Esophagus (tissue), 2 donors: Measurements from ENCODE around the gene RTL3. TPM values are rescaled to one million over a fixed set of nuclear protein-coding genes. Genes with fewer than 3 reads are reported as not detected.
"Not testable (repeated sequence)": the region's sequence is repeated elsewhere in the genome, so short reads cannot be mapped to it uniquely, and the experiment has no call there.

Experiments
- H3K27ac ChIP-seq, 2 donors: one replicate each; pipeline ENCODE4 v1.5.1; 2013; ENCODE audit warnings: low read depth in 2 of 2, mild to moderate bottlenecking in 2 of 2, inconsistent platforms in 1 of 2, low read length in 1 of 2, moderate library complexity in 1 of 2
- H3K27me3 ChIP-seq, 2 donors: one replicate each; pipeline ENCODE4 v1.6.1; 2013; ENCODE audit warnings: low read length in 2 of 2, control low read depth in 1 of 2, mild to moderate bottlenecking in 1 of 2; ENCODE audit not compliant: insufficient read depth in 2 of 2, control insufficient read depth in 1 of 2
- H3K36me3 ChIP-seq, 2 donors: one replicate each; pipeline ENCODE4 v1.6.1; 2013; ENCODE audit warnings: low read length in 1 of 2; ENCODE audit not compliant: control insufficient read depth in 2 of 2, insufficient read depth in 2 of 2
- H3K4me1 ChIP-seq, 2 donors: one replicate each; pipeline ENCODE4 v1.6.1; 2013; ENCODE audit warnings: low read length in 1 of 2; ENCODE audit not compliant: control insufficient read depth in 2 of 2, insufficient read depth in 2 of 2
- H3K4me3 ChIP-seq, 2 donors: one replicate each; pipeline ENCODE4 v1.5.1; 2013; ENCODE audit warnings: low read length in 2 of 2, mild to moderate bottlenecking in 2 of 2, low read depth in 1 of 2, moderate library complexity in 1 of 2
- H3K9me3 ChIP-seq, 2 donors: one replicate each; pipeline ENCODE4 v1.6.1; 2013; ENCODE audit warnings: mild to moderate bottlenecking in 2 of 2, low read depth in 1 of 2, low read length in 1 of 2, moderate library complexity in 1 of 2; ENCODE audit not compliant: control insufficient read depth in 2 of 2, insufficient read depth in 1 of 2
- WGBS, 2 donors: extraction: QIAGEN DNeasy Blood & Tissue Kit; methylation state at CpG; one replicate each; pipeline ENCODE4 v1.1.7; 2013; 5-methylcytosine and 5-hydroxymethylcytosine counted together
- polyA plus RNA-seq, 2 donors: library from polyadenylated mRNA; stranded (reverse); fragments of 200-250 nt; gene quantifications; one replicate each; pipeline ENCODE4 v1.2.3, GENCODE V29; 2013
- donor health status: healthy with polysubstance abuse.
- donor health status: Bipolar disorder and iron deficiency.

RTL3 gene
- polyA plus RNA-seq, 2 donors, result 0.04 TPM; not detected in 1

GRCh38 chrX:78659955-78660354 is 827 bp upstream of the RTL3 start:
- Histone ChIP-seq H3K9me3 (no peaks in the 10 kb centered on the region), H3K27ac (no peak overlapping the region), H3K4me3 (no peak overlapping the region), H3K27me3 (no peaks in the 10 kb centered on the region), H3K36me3 (no peaks in the 10 kb centered on the region), H3K4me1 (no peaks in the 10 kb centered on the region)
- 54 to 79% methylated on average over 2 of the region's 2 CpGs for WGBS, 2 donors

- Histone ChIP-seq H3K4me1 (no peaks in the 10 kb centered on the region), H3K27ac (no peak overlapping the region), H3K36me3 (no peaks in the 10 kb centered on the region), H3K27me3 (no peaks in the 10 kb centered on the region), H3K4me3 (no peak overlapping the region), H3K9me3 (no peaks in the 10 kb centered on the region)
- 79 to 82% methylated on average over 6 of the region's 6 CpGs for WGBS, 2 donors
These were observed 714 bp downstream of the RTL3 start for GRCh38 chrX:78658414-78658813.

GRCh38 chrX:78655642-78656041 is 3.5 kb downstream of the RTL3 start:
- H3K4me1 ChIP-seq, result no peaks in the 10 kb centered on the region
- H3K9me3 ChIP-seq, result no peaks in the 10 kb centered on the region
- no peak overlapping the region for H3K27ac ChIP-seq
- H3K27me3 ChIP-seq, result no peaks in the 10 kb centered on the region
- WGBS, 2 donors, result 70 to 89% methylated on average over 1 of the region's 1 CpG
- H3K4me3 ChIP-seq, result no peak overlapping the region
- no peaks in the 10 kb centered on the region for H3K36me3 ChIP-seq

GRCh38 chrX:78653118-78653822 is 5.9 kb downstream of the RTL3 start:
- WGBS, 2 donors, result 28% methylated on average over 3 of the region's 3 CpGs
- H3K36me3 ChIP-seq, result no peaks in the 10 kb centered on the region
- no peaks in the 10 kb centered on the region for H3K9me3 ChIP-seq
- H3K27ac ChIP-seq, result no peak overlapping the region
- H3K4me3 ChIP-seq, result no peak overlapping the region
- no peaks in the 10 kb centered on the region for H3K27me3 ChIP-seq
- H3K4me1 ChIP-seq, result no peaks in the 10 kb centered on the region

- Histone ChIP-seq H3K27ac (no peak overlapping the region), H3K4me3 (no peak overlapping the region), H3K9me3 (no peaks in the 10 kb centered on the region), H3K36me3 (no peaks in the 10 kb centered on the region), H3K4me1 (no peaks in the 10 kb centered on the region), H3K27me3 (no peaks in the 10 kb centered on the region)
- 46 to 49% methylated on average over 5 of the region's 5 CpGs for WGBS, 2 donors
These were observed 8.2 kb downstream of the RTL3 start for GRCh38 chrX:78650906-78651437.

- Histone ChIP-seq H3K27me3 (no peaks in the 10 kb centered on the region), H3K4me3 (no peak overlapping the region), H3K4me1 (no peaks in the 10 kb centered on the region), H3K27ac (no peak overlapping the region), H3K9me3 (no peaks in the 10 kb centered on the region), H3K36me3 (no peaks in the 10 kb centered on the region)
- 90 to 93% methylated on average over 1 of the region's 1 CpG for WGBS, 2 donors
These were observed 15.3 kb downstream of the RTL3 start for GRCh38 chrX:78643874-78644273.

GRCh38 chrX:78643096-78643495 is 16.0 kb downstream of the RTL3 start:
- Histone ChIP-seq H3K27me3 (no peaks in the 10 kb centered on the region), H3K36me3 (no peaks in the 10 kb centered on the region), H3K4me1 (no peaks in the 10 kb centered on the region), H3K9me3 (no peaks in the 10 kb centered on the region), H3K4me3 (no peak overlapping the region), H3K27ac (no peak overlapping the region)
- 43 to 86% methylated on average over 1 of the region's 1 CpG for WGBS, 2 donors

GRCh38 chrX:78636096-78636495 is 23.0 kb downstream of the RTL3 start:
- H3K4me1 ChIP-seq, H3K9me3 ChIP-seq, H3K4me3 ChIP-seq, H3K36me3 ChIP-seq, H3K27ac ChIP-seq, H3K27me3 ChIP-seq: not testable (repeated sequence)
- 63 to 91% methylated on average over 1 of the region's 1 CpG for WGBS, 2 donors

GRCh38 chrX:78624962-78625909 is 33.9 kb downstream of the RTL3 start:
- Histone ChIP-seq H3K27me3 (no peaks in the 10 kb centered on the region), H3K4me1 (no peaks in the 10 kb centered on the region), H3K9me3 (no peaks in the 10 kb centered on the region), H3K27ac (no peak overlapping the region), H3K36me3 (no peaks in the 10 kb centered on the region), H3K4me3 (no peak overlapping the region)
- WGBS, 2 donors, result 22 to 46% methylated on average over 2 of the region's 2 CpGs
